ENCODE data around the gene CDH22.
A peak's percentile ranks its signal among the peaks of the same experiment; 100 is the strongest.

Gene CDH22

GRCh38 chr20:46255440-46256104 is 52.7 kb downstream of the CDH22 start:
- TF ChIP-seq, protein P1, sequence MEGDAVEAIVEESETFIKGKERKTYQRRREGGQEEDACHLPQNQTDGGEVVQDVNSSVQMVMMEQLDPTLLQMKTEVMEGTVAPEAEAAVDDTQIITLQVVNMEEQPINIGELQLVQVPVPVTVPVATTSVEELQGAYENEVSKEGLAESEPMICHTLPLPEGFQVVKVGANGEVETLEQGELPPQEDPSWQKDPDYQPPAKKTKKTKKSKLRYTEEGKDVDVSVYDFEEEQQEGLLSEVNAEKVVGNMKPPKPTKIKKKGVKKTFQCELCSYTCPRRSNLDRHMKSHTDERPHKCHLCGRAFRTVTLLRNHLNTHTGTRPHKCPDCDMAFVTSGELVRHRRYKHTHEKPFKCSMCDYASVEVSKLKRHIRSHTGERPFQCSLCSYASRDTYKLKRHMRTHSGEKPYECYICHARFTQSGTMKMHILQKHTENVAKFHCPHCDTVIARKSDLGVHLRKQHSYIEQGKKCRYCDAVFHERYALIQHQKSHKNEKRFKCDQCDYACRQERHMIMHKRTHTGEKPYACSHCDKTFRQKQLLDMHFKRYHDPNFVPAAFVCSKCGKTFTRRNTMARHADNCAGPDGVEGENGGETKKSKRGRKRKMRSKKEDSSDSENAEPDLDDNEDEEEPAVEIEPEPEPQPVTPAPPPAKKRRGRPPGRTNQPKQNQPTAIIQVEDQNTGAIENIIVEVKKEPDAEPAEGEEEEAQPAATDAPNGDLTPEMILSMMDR (IDR thresholded peaks at IDR 0.05; ENCODE audit: low read depth, low read length, missing control alignments): no peak
- DNase-seq (ENCODE audit: low read depth): no peak
- no peak overlapping the region for H3K4me3 ChIP-seq (ENCODE audit: low read depth, low read length)

DNA sequence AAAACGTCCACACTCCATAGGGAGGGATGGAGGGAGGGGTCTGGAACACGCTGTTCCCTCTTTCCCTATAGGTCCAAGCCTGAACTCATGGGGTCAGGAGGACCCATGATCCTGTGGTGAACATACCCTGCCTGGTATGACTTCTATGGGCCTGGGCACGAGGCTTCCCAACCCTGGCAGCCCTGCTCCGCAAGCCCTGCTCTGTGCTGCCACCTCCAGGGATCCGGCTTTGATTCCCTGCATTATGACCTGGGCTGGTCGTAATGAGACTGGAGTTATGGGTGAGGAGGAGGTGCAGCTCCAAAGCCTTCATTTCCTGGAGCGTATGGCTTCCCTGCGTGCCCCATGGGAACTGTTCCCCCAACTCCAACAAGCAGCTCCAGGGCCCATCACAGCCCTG is 54.9 kb downstream of the CDH22 start:
- TF ChIP-seq, protein P1 (IDR thresholded peaks at IDR 0.05; ENCODE audit: low read depth, low read length, missing control alignments): peak; percentile 4
- H3K4me3 ChIP-seq (ENCODE audit: low read depth, low read length): no peak overlapping the region
- no peak for DNase-seq (ENCODE audit: low read depth)

DNA sequence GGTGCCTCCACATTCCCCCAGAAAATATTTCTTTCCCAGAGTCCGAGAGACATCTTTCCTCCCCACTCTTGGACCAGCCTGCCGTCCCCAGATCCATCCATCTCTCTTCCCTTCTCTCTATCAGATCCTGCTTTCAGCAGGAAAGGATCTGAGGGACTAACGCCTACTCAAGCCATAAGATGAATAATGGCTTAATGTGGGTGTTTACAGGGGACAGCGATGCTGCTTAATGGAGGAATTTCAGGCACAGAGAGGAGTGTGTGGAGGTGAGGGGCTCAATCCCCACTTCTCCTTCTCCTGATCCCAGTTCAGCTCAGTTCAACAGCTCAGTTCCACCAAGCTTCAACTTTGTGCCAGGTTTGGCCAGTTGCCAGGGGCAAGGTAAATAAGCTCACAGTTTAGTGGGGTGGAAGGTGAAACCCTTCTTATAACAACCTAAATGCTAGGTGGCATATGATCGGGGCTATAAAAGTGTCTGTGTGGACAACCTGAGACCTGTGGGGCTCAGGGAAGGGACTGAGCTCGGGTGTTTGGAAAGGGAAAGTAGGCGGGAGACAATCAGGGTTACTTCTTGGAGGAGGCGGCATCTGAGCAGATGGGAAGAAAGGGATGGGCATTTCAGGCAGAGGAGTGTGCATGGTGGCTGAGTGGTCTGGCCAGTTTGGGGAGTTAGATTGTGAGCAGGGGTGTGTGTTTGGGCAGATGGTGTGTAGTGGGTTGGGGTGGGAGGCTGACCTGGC is 55.8 kb downstream of the CDH22 start:
- no peak for DNase-seq (ENCODE audit: low read depth)
- no peak overlapping the region for H3K4me3 ChIP-seq (ENCODE audit: low read depth, low read length)
- TF ChIP-seq, protein P1 (IDR thresholded peaks at IDR 0.05; ENCODE audit: low read depth, low read length, missing control alignments): no peak

GRCh38 chr20:46251211-46251673 is 57.1 kb downstream of the CDH22 start:
- no peak for DNase-seq (ENCODE audit: low read depth)
- TF ChIP-seq, protein P1 (IDR thresholded peaks at IDR 0.05; ENCODE audit: low read depth, low read length, missing control alignments): no peak
- H3K4me3 ChIP-seq (ENCODE audit: low read depth, low read length): no peak overlapping the region

DNA sequence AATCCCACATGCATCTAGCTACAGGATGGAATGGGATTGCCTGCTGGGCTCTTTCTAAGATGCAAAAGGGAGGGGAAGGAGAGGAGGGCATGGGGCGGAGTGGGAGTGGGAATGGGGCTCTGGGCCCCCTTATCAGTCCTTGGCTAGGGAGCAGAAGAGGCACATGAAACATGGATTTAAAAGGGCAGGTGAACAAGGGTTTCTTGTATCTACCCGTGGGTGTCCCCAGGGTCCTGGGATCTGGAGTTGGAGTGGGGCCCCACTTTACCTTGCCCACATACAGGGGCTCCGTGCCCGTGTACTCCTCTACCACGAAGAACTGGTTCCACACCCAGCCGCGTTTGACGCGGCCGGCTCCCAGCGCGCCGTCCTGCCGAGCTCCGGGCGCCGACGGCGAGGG is 57.5 kb downstream of the CDH22 start:
- DNase-seq (ENCODE audit: low read depth): no peak
- TF ChIP-seq, protein P1 (IDR thresholded peaks at IDR 0.05; ENCODE audit: low read depth, low read length, missing control alignments): no peak
- H3K4me3 ChIP-seq (ENCODE audit: low read depth, low read length): no peak overlapping the region

- no peak overlapping the region for H3K4me3 ChIP-seq (ENCODE audit: low read depth, low read length)
- TF ChIP-seq, protein P1 (IDR thresholded peaks at IDR 0.05; ENCODE audit: low read depth, low read length, missing control alignments): no peak
- no peak for DNase-seq (ENCODE audit: low read depth)
Measured at GRCh38 chr20:46249671-46250070, 58.6 kb downstream of the CDH22 start.
